Fibroblast of skin of right biceps (primary cell): ENCODE measurements around the gene CNKSR3.

ENCODE experiments used
- DNase-seq: peaks from one replicate; pipeline ENCODE4 v3.0.0-alpha.2; 2013

The CNKSR3 gene

DNA sequence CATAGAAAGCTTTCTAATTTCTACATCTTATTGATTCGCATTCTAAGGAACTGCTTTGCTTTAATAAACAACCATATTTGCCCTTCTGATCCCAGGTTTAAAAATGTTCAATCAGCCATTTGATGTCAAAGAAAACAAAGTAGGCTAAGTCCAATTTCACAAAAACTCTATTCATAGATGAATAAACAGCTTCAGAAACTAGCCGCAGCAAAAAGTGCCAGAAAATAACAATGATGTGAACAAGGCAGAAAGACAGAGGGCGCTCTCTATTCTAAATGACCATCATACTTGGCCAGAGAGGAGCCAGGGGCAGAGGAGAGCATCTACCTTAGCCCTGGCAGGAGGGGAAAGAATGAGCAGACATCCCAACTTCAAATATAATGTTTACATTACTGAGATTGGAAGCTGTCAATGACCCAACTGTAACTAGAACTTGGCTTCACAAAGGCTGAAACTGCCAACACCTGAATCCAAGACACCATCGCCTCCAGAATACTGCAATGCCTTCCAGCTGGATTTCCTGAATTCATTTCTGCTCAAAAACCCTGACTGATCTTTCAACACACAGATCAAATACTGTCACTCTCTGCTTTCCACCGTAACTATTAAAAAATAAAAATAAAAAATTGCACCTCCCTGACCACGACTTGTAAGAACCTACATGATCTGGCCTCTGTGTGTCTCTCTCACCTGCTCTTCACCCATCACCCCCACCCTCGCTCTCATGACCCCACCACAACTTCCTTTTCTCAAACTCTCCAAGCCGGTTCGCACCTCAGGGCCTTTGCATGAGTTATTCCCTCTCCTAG is 9.5 kb downstream of the CNKSR3 start:
- DNase-seq = no peak

DNA sequence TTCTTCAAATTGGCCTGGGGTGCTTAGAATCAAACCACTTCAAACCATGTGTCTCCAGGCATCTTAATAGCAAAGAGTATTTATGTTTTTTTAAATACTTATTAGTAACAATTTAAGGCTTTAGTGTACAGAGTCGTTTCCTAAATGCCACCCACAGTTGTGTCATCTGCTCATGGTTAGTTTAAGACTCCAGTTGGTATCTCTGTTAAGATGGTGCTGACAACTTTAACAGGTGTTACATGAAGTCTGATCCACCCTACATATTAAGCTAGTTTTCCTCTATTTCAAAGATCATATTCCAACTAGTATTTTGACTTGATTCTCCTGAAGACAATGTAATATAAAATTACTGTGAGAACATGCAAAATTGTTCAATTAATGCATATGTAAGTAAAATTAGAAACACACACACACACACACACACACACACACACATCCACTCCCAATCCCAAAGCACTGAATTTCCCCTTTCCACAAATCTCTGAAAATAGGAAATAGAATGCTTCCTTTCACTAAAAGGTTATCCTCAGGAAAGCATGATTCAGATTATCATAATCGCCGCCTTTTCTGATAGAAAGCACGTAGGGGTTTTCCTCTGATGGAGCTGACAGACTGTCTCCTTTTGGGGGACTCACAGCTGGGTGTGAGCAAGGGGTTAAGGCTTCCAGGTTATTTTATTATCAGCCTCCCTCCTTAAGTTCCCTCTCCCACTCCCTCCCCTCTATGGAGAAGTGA is 10.5 kb downstream of the CNKSR3 start:
- DNase-seq = no peak

DNA sequence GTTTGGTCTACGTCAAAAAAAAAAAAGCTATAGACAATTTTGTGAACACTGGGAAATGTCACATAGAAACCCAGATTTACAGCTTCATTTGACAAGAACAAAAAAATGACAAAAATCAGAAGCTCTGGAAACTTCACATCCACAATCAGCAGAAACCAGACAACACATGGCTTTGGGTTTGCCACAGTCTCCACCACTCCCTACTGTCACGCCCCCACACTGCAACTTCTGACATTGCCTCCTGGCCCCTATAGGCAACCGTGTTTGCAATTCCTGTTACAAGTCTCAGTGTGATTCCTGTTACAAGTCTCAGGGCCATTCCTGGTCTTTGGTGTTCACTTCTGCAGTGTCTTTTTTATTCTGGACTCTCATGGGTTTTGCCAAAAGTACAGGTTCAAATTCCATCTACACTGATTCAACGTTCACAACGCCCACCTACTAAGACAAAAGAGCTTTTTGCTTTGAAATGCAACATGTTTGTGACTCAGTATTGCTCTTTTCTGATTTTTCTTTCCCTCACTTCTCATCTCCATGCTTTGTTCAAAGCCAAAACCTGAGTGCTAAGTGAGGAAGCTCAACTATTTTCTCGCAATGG is 12.0 kb downstream of the CNKSR3 start:
- DNase-seq = no peak

DNA sequence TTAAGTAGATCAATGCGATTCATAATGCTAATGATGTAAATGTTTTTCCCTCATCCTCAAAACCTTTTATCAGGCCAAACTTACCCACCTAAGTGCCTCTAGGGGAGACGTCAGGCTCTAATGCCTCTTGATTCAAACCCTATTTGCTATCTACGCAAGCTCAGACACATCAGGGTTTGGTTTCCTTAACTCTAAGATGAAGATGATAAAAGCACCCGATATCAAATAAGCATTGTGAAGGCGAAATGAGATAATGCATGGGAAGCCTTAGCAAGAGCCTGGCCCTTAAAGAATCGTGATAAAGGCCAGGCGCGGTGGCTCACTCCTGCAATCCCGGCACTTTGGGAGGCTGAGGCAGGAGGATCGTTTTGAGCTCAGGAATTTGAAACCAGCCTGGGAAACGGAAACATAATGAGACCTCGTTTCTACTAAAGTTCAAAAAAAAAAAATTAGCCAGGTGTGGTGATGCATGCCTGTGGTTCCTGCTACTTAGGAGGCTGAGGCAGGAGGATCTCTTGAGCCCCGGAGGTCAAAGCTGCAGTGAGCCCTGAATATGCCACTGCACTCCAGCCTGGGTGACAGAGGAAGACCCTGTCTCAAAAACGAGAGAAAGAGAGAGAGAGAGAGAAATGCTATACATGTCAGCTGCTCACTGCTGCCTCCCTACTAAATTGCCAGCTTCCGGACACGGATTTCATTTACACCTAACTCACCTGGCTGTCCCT is 13.5 kb downstream of the CNKSR3 start:
- DNase-seq = no peak

DNA sequence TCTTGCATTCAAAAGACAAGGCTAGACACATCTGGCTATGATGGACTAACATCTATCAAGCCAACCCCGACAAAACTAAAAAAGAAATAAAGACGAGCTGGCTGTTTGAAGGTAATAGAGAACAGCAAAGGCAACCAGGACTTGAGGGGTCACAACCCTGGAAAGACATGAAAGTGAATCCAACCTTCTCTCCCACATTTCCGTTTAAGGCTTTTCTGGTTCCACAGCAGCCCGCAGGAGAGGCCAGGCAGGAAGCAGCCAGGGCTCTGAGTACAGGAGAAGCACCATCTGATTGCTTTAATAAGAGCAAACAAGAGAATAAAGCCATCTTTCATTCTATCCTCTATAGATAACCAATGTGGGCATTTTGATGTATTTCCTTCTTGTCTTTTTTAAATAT is 14.3 kb downstream of the CNKSR3 start:
- no peak for DNase-seq

DNA sequence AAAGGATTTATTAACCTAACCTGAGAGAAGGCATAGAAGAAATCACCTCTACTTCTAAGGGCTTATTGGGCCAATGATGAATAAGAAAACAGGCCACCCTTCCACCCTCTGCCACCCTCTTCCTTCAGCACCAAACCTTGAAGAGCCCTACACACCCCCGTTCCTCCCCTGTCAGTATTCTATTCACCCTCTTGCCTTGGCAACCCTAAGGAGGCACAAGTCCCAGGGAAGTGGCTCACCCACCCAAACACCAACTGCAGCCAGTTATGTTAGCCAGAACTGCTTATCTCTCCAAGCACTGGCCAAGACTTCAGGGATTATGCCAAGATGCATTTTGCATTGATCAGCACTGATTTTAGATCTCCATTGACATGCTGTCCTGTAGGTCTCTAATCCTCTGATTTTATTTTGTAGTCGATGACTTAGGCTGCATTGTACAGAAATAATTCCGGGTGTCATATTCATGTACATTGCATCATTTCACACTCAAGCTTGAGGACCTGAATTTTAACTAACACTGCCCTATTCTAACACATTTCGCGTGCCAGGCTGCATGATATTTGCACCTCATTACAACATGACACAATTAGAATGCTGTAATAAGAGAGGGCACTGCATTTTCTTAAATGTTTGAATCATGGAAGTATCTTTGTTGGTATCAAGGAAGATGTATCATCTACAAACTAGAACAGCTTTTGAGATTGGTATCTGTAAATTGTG is 15.7 kb downstream of the CNKSR3 start:
- no peak for DNase-seq

DNA sequence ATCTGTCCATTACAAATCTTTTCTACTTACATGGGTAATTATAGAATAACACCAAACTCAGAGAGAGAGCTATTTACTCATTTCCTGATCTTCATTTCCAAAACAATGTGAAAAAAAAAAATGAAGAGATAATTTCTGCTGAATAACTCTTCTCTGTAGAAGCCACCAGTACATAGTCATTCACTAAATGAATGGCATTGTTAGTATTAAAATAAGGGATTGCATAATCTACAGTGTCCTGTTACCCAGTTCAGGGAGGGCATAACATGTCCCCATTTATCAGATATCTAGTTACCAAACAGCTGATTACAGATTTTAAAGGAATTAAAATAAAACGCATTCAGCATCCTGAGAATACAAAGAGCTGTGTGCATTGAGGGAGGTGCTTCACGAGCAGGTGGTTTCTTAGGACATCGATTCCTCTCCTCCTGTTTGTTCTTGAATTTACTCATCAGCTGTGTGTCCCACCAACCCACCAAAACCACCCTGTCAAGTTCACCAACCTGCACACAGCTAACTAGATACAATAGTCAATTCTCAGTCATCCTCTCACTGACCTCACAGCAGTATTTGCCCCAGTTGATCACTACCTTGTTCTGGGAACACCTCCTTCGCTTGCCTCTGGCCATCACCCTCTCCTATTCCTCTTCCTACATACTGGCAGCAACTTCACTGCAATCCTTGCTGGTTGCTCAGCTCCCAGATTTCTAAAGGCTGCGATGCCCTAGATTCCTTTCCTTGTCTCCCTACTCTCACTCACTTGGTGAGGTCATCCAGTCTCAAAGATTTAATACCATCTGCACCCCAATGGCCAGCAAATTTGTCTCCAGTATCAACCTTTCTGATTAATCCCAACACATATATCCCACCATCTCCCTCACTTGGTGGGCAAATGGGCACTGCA is 18.7 kb downstream of the CNKSR3 start:
- DNase-seq = no peak

DNA sequence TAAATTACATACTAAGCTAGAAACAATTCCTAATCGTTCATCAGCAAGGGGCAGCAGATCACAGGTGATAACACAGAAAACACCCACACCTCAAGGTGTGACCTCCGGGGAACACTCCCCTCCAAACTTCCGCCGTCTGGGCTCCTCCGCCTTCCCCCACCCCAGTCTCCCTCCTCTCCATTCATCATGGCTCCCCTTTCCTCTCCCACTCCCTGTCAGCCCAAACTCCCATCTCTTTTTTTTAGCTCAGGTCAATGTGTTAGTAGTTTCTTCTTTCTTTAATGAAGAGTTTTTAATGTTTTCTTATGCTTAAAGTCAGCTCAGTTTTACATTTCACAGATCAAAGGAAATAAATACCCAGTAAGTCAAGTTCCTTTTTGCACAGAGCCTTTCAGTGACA is 20.7 kb downstream of the CNKSR3 start:
- no peak for DNase-seq

DNA sequence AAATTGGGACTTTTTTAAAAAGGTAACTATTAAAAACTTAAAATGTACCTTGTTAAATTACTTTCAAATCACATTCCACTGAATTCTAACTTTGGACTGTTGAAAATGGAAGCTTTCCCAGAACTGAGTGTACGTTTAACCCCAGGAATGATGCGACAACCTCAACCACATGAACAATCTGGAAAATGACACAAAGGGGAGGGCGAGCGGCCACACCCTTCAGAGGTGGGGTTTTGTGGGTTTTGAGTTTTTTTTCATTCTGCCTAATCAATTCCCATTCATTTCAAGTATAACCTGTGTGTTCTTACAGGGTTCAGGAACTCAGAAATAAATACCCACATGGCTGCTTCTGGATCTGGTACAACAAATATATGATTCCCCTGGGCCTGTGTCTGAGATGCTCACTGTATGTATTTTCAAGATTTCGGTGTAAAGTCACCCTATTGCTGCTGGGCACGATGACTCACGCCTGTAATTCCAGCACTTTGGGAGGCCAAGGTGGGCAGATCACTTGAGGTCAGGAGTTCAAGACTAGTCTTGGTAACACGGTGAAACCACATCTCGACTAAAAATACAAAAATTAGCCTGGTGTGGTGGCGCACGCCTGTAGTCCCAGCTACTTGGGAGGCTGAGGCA is 21.6 kb downstream of the CNKSR3 start:
- DNase-seq = peak; percentile 84

DNA sequence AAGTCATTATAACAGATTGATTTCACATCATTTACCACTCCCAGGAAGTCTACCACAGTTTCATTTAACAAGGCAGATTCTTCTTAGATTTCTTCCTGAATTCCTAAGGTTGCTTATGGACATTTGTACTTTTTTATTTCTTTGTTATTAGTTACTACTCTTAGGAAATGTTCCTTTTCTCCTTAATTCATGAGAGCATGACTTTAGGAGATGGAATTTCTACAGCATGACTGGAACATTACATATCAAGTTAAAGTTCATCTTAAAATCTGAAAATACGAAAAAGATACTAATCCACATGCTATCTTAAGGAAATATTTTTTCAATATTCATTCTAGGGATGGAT is 22.3 kb downstream of the CNKSR3 start:
- peak; percentile 55 for DNase-seq

DNA sequence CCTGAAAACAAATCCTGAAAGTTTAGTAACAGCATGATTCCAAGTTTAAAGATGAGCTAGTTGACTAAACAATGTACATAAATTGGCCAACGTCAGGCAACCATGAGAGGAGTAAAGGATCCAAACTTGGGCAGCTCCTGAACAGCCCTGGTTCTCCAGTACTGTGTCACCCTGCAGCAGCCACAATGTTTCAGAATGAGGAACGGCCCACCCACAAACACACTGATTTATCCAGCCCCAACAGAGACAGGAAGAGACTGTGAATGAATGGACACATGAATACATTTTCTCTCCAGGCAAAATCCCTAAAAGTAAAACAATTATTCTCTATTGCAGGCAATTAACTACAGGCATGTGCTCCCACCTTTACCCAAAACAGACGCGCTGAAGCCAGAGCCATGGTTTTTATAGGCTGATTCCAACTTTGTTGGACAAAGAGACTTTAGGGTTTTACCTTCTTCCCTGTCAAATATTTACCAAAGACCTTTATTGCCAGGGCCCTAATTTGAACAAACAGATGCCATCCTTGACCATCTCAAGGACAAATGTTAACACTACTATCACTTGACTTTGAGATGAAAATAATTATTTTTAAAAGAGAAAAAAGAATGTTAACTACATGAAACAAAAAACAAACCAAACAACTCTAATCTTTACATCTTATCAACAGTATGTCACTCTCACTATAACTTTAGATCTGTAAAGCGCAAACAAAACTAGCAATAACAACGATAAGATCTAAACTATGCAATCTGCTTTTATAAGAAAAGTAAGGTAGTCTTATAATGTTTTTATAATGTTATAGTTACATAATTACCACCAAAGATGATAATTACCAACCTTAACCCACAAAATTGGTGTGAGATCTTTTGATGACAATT is 22.9 kb downstream of the CNKSR3 start:
- DNase-seq = peak; percentile 56

DNA sequence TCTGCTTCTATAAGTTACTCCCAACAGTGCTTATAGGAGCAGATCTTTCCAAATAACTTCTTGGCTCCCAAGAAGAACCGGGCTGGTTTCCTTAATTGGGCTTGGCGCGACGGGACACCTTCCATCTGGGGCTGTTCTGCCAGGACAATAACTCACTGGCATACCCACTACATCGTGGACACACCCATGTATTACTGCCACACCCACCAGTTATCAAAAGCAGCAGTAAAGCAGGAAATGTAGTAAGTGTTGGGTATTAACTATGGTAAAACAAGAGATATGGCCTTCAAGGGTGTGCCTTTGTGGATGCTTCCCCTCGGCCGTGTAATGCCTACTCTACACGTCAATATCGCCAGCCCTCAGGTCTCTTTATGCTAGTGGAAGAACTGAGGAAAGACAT is 24.7 kb downstream of the CNKSR3 start:
- no peak for DNase-seq

DNA sequence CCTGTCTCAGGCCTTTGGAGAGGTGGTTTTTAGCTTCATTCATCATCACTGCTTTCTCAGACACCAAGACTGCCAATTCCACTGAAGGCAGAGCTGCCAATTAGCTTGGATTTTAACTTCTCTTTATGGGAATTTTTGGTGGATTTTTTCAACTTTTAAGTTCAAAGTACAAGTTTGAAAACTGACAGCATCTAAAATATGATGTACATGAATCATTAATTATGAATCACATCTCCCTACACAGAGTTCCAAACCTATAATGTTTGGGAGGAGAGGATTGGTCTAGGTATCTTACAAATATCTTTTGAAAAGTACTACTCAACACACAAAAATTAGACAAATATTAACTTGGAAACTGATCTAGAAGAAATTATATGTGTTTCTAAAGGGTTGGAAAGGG is 25.5 kb downstream of the CNKSR3 start:
- DNase-seq = peak; percentile 55

DNA sequence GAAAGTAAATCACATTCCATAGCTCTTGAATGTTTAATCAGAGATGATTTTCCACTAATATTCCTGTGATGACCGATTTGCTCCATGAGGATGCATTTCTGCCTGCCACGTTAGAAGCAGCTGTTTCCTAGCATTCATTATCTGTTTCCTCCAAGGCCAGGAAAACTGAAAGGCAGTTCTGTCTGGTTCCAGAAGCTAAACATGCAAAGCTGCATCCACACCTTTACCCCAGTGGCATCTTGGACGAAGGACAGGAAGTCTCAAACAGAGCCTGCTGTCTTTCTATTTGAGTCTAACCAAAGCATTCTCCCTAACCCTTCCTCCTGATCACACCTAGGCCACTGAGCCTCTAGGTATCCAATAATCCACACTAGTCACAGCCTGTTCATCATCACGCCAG is 27.6 kb downstream of the CNKSR3 start:
- DNase-seq = no peak

DNA sequence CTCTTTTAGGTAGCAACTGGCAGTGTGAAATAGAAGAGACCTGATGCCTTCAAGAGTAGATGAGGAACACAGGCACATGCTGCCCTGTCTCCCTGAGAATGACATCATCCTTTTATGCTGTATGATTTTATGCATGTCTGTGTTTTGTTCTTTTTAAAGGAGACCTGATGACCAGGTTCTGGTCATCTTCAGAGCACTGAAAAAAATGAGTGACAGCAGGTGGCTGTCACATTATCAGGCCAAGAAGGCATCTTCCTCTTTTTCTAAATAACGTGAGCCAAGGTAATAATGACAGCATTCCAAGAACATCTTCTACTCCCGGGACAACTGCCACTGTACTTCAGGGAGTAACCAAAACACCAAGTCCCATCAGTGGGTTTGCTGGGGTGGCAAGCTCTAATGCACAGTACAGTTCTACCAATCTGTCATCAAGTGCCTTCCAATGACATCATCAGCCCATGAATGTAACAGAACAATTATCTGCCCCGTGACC is 28.9 kb downstream of the CNKSR3 start:
- DNase-seq = no peak

DNA sequence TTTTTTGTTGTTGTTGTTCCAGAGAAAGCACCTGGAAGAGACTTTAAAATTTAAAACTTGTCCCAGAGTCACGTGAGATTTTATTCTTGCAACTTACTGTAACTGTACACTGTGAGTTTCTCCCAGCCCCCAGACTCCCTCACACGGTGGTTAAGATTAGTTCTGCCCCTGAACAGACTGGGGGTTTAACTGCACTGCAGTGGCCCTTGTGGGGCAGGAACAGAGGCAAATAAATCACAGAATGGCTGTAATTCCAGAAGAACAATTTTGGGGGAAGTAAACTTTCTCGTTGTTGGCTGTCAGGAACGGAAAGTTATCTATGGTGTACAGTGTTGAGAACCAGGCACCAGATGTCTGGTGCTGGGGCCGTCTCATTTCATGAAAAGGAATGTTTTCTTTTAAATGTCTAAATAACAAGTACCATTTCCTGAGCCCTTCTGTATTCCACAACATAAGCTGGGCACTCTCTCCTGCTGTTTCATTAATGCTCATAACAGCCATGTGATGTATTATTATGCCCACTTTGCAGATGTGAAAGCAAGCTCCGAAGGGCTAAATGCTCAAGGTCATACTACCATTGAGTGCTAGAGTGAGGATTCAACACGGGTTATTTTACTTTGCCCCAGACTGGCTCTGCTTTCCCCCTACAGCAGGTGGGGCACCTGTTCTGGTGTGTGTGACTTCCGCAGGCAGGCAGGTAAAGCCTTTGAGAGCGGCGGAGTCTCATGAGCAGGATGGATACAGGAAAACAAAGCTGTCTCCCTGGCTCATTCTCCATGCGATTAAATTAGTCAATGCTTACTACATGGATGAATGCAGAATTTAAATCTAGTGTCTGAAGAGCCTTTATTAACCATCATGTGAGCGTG is 30.5 kb downstream of the CNKSR3 start:
- peak; percentile 84 for DNase-seq

DNA sequence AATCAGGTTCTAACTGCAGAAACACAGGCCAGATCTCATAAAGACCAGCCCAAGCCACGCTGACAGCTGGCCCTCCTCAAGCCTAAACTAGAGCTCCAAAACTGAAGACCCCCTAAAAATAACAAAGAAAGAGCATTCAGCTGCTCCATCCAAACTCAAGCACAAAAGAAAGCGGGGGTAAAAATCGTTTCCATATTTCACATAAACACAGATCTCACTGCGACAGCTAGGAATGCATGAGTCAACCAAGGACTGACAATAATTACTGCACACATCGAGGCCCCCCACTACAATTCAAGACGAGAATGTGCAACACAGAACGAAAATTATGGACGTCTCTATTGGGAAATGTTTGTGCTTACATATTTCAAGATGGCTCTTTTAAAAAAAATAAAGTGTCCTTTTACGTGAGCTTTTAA is 31.1 kb downstream of the CNKSR3 start:
- peak; percentile 91 for DNase-seq

DNA sequence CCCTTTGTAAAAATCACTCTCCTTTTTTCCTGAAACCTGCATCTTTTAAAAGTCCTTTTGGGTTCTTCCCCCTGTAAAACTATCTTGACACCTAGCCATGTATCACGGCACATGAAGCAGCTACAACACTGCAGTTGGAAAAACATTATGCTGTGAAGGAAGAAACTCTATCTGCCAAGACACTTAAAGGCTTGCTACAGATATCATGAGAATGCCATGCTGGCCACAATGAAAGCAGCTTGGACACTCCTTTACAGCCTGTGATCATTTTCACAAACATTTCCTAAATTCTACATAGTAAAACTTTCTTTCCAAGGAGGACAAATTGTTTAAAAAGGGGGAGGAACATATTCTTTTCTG is 31.8 kb downstream of the CNKSR3 start:
- DNase-seq = no peak
